PC-3 (cell line): ENCODE data around the gene USP28. TPM values are rescaled to one million over a fixed set of nuclear protein-coding genes. Genes with fewer than 3 reads are reported as not detected.

ENCODE experiments used
- ATAC-seq: fragments of 200-7000 bp; cut with Tn5 transposase; 2 replicates; pipeline ENCODE4 v1.9.1; 2020; ENCODE audit warnings: mild to moderate bottlenecking, moderate library complexity
- BruUV-seq: library from RNA; stranded (reverse); fragments of 400-500 nt; replicated peaks from 2 replicates; lab custom pipeline; 2021; lab: Mats Ljungman, UMichigan
- CTCF ChIA-PET: fragments of 300-600 bp; sonication (Branson Sonifier 250); formaldehyde crosslinking; loops from one replicate; lab custom pipeline; 2022; ENCODE audit warnings: antibody characterized with exemption; lab: Charles Lee
- POLR2A ChIA-PET: fragments of 300-600 bp; sonication (Branson Sonifier 250); formaldehyde crosslinking; loops from one replicate; lab custom pipeline; 2022; ENCODE audit warnings: antibody characterized with exemption; ENCODE audit not compliant: unreplicated experiment; lab: Charles Lee
- DNase-seq: peaks from one replicate; pipeline ENCODE4 v3.0.0-alpha.2; 2015
- H2AFZ ChIP-seq: fragments of 300-600 bp; sonication (generic); 2 replicates; pipeline ENCODE4 v1.6.0; 2016; ENCODE audit warnings: antibody characterized with exemption, low read length
- H3F3A ChIP-seq: fragments of 300-600 bp; sonication (generic); one replicate; pipeline ENCODE4 v1.6.0; 2017; ENCODE audit warnings: antibody characterized with exemption, low read length, control low read depth, mild to moderate bottlenecking; ENCODE audit not compliant: unreplicated experiment
- H3K27ac ChIP-seq: fragments of 300-600 bp; sonication (generic); 2 replicates; pipeline ENCODE4 v1.5.1; 2016; ENCODE audit warnings: mild to moderate bottlenecking, low read length
- H3K27me3 ChIP-seq: fragments of 300-600 bp; sonication (generic); 2 replicates; pipeline ENCODE4 v1.6.1; 2016; ENCODE audit warnings: low read length, mixed read lengths
- H3K36me3 ChIP-seq: fragments of 300-600 bp; sonication (generic); 2 replicates; pipeline ENCODE4 v1.6.1; 2016; ENCODE audit warnings: low read depth, mixed run types, low read length, mixed read lengths
- H3K4me1 ChIP-seq: fragments of 300-600 bp; sonication (generic); 2 replicates; pipeline ENCODE4 v1.5.1; 2016; ENCODE audit warnings: low read length; ENCODE audit not compliant: insufficient read depth
- H3K4me2 ChIP-seq: fragments of 300-600 bp; sonication (generic); 2 replicates; pipeline ENCODE4 v1.6.0; 2016; ENCODE audit warnings: low read length
- H3K4me3 ChIP-seq: fragments of 300-600 bp; sonication (generic); 2 replicates; pipeline ENCODE4 v1.5.1; 2016; ENCODE audit warnings: mild to moderate bottlenecking, low read length, mixed read lengths
- H3K79me2 ChIP-seq: fragments of 300-600 bp; sonication (generic); 2 replicates; pipeline ENCODE4 v1.6.1; 2017; ENCODE audit warnings: low read length, mixed read lengths
- H3K9ac ChIP-seq: fragments of 300-600 bp; sonication (generic); 2 replicates; pipeline ENCODE4 v1.6.0; 2016; ENCODE audit warnings: mild to moderate bottlenecking, low read length
- H3K9me2 ChIP-seq: fragments of 300-600 bp; sonication (generic); replicated peaks from 2 replicates; pipeline ENCODE4 v1.6.1; 2016; ENCODE audit warnings: mixed run types, low read length, mixed read lengths
- H3K9me3 ChIP-seq: fragments of 300-600 bp; sonication (generic); 2 replicates; pipeline ENCODE4 v1.6.1; 2016; ENCODE audit warnings: low read length, mixed read lengths
- H4K20me1 ChIP-seq: fragments of 300-600 bp; sonication (generic); 2 replicates; pipeline ENCODE4 v1.6.1; 2016; ENCODE audit warnings: low read length, mixed read lengths
- CTCF ChIP-seq: fragments of 300-600 bp; sonication (generic); conservative IDR thresholded peaks from 2 replicates; pipeline ENCODE4 v1.5.1; 2017; ENCODE audit warnings: antibody characterized with exemption, low read depth, mild to moderate bottlenecking, low read length
- EZH2 ChIP-seq: fragments of 300-600 bp; sonication (generic); IDR thresholded peaks from one replicate; pipeline ENCODE4 v1.6.1; 2017; ENCODE audit warnings: antibody characterized with exemption, mild to moderate bottlenecking, low read length; ENCODE audit not compliant: unreplicated experiment
- EZH2phosphoT487 ChIP-seq: fragments of 300-600 bp; sonication (generic); IDR thresholded peaks from 2 replicates; pipeline ENCODE4 v1.6.1; 2018; ENCODE audit warnings: mild to moderate bottlenecking, antibody characterized with exemption, low read length, borderline replicate concordance
- intact Hi-C: fragments of 100-400 bp; cut with micrococcal nuclease; formaldehyde crosslinking; loops from 2 replicates; pipeline ENCODE4 v1.9.0; 2023
- total RNA-seq: library from RNA; depleted of rRNA; stranded (reverse); fragments of >200 nt; gene quantifications from 2 replicates; pipeline ENCODE4 v1.2.3, GENCODE V29; 2014

The USP28 gene
- total RNA-seq, 1 experiment from 2014 or later: 27.7 TPM

GRCh38 chr11:113838005-113838404 lies 37.4 kb downstream of the USP28 start:
- BruUV-seq: no TSS peak
- no peak overlapping the region for H3K4me2 ChIP-seq
- no peaks in the 10 kb centered on the region for H3K79me2 ChIP-seq
- peaks cover 20% of the 10 kb centered on the region for H3K36me3 ChIP-seq
- H2AFZ ChIP-seq: no peak overlapping the region
- no peak for TF ChIP-seq EZH2
- TF ChIP-seq EZH2phosphoT487: no peak
- TF ChIP-seq CTCF: no peak
- H3K9ac ChIP-seq: no peak overlapping the region
- CTCF ChIA-PET: no interaction called here
- no peaks in the 10 kb centered on the region for H3K9me3 ChIP-seq
- intact Hi-C loops: no loop called here
- H3K9me2 ChIP-seq: no peaks in the 10 kb centered on the region
- DNase-seq (no peak), ATAC-seq (no peak)
- H3F3A ChIP-seq: no peaks in the 10 kb centered on the region
- H3K27me3 ChIP-seq: no peaks in the 10 kb centered on the region
- H3K27ac ChIP-seq: no peak overlapping the region
- no peak overlapping the region for H3K4me3 ChIP-seq
- POLR2A ChIA-PET: interaction anchor here (0.6 kb wide), 1 partner anchor 15 kb away, joined by 6 read pairs; no protein-coding TSS in a partner anchor
- H3K4me1 ChIP-seq: no peaks in the 10 kb centered on the region
- no peaks in the 10 kb centered on the region for H4K20me1 ChIP-seq

GRCh38 chr11:113835306-113835705 lies 40.1 kb downstream of the USP28 start:
- Histone ChIP-seq H3K36me3 (peaks cover 12% of the 10 kb centered on the region; the same call in 1 of the 2 replicates), H3K4me2 (no peak overlapping the region), H3K27ac (no peak overlapping the region), H2AFZ (no peak overlapping the region), H3K9me3 (no peaks in the 10 kb centered on the region), H3K4me3 (no peak overlapping the region), H4K20me1 (no peaks in the 10 kb centered on the region), H3K27me3 (no peaks in the 10 kb centered on the region), H3F3A (no peaks in the 10 kb centered on the region), H3K9ac (no peak overlapping the region), H3K4me1 (no peaks in the 10 kb centered on the region), H3K79me2 (no peaks in the 10 kb centered on the region), H3K9me2 (no peaks in the 10 kb centered on the region)
- ChIA-PET POLR2A (no interaction called here), CTCF (no interaction called here)
- BruUV-seq: no TSS peak
- ATAC-seq (no peak), DNase-seq (no peak)
- TF ChIP-seq EZH2 (no peak), CTCF (no peak), EZH2phosphoT487 (no peak)
- intact Hi-C loops: no loop called here

- H3K9me3 ChIP-seq: no peaks in the 10 kb centered on the region
- DNase-seq: no peak
- no peak overlapping the region for H3K4me2 ChIP-seq
- H3K79me2 ChIP-seq: no peaks in the 10 kb centered on the region
- peaks cover 6% of the 10 kb centered on the region; the same call in 1 of the 2 replicates for H3K36me3 ChIP-seq
- no peak overlapping the region for H2AFZ ChIP-seq
- ChIA-PET CTCF (no interaction called here), POLR2A (no interaction called here)
- no peaks in the 10 kb centered on the region for H3F3A ChIP-seq
- intact Hi-C loops: no loop called here
- TF ChIP-seq CTCF (no peak), EZH2 (no peak), EZH2phosphoT487 (no peak)
- no TSS peak for BruUV-seq
- H3K27ac ChIP-seq: no peak overlapping the region
- no peaks in the 10 kb centered on the region for H3K27me3 ChIP-seq
- no peak for ATAC-seq
- no peak overlapping the region for H3K9ac ChIP-seq
- no peaks in the 10 kb centered on the region for H3K4me1 ChIP-seq
- H4K20me1 ChIP-seq: no peaks in the 10 kb centered on the region
- no peak overlapping the region for H3K4me3 ChIP-seq
- no peaks in the 10 kb centered on the region for H3K9me2 ChIP-seq
Observed at GRCh38 chr11:113833151-113833550, 42.2 kb downstream of the USP28 start.
